DMS114 treated with DMSO at 0.1 percent for 48 hours (cell line): ENCODE results near the gene ALKBH8.
"Not testable (repeated sequence)": the region's sequence is repeated elsewhere in the genome, so short reads cannot be mapped to it uniquely, and the experiment has no call there.

ENCODE experiments used
- DNase-seq: peaks from one replicate; lab custom pipeline; 2025; ENCODE audit not compliant: unreplicated experiment; lab: John Stamatoyannopoulos, UW

Gene ALKBH8

GRCh38 chr11:107577346-107577711 lies 11.8 kb upstream of the ALKBH8 start:
- no peak for DNase-seq

- DNase-seq, result peak; percentile 2
These were observed 11.2 kb upstream of the ALKBH8 start for GRCh38 chr11:107576497-107577345.

GRCh38 chr11:107573438-107573837 lies 7.9 kb upstream of the ALKBH8 start:
- DNase-seq, result no peak

- DNase-seq, result no peak
These were observed 4.5 kb upstream of the ALKBH8 start for GRCh38 chr11:107570015-107570414.

GRCh38 chr11:107567739-107568335 lies 2.3 kb upstream of the ALKBH8 start:
- no peak for DNase-seq

- no peak for DNase-seq
These were observed 1.0 kb upstream of the ALKBH8 start for GRCh38 chr11:107566569-107566968.

- DNase-seq, result not testable (repeated sequence)
These were observed 493 bp upstream of the ALKBH8 start for GRCh38 chr11:107565955-107566501.

- no peak for DNase-seq
These were observed 687 bp downstream of the ALKBH8 start for GRCh38 chr11:107564877-107565218.

- peak; percentile 4 for DNase-seq
These were observed 1.8 kb downstream of the ALKBH8 start for GRCh38 chr11:107563702-107564101.

GRCh38 chr11:107562647-107563208 lies 2.8 kb downstream of the ALKBH8 start:
- no peak for DNase-seq

- DNase-seq, result no peak
These were observed 3.8 kb downstream of the ALKBH8 start for GRCh38 chr11:107561688-107562087.

- DNase-seq, result no peak
These were observed 15.2 kb downstream of the ALKBH8 start for GRCh38 chr11:107550304-107550703.

- no peak for DNase-seq
These were observed 15.6 kb downstream of the ALKBH8 start for GRCh38 chr11:107549954-107550285.

GRCh38 chr11:107549253-107549953 lies 16.1 kb downstream of the ALKBH8 start:
- peak; percentile 1 for DNase-seq

- no peak for DNase-seq
These were observed 17.6 kb downstream of the ALKBH8 start for GRCh38 chr11:107547961-107548360.

- no peak for DNase-seq
These were observed 20.4 kb downstream of the ALKBH8 start for GRCh38 chr11:107545101-107545514.

- no peak for DNase-seq
These were observed 26.7 kb downstream of the ALKBH8 start for GRCh38 chr11:107538821-107539220.

GRCh38 chr11:107538239-107538638 lies 27.3 kb downstream of the ALKBH8 start:
- no peak for DNase-seq

GRCh38 chr11:107537155-107537554 lies 28.4 kb downstream of the ALKBH8 start:
- DNase-seq, result not testable (repeated sequence)

GRCh38 chr11:107526197-107526596 lies 39.3 kb downstream of the ALKBH8 start:
- no peak for DNase-seq

GRCh38 chr11:107508858-107509244 lies 56.7 kb downstream of the ALKBH8 start:
- DNase-seq, result no peak
